ENCODE data around the gene TP53I3.
"Not testable (repeated sequence)": the region's sequence is repeated elsewhere in the genome, so short reads cannot be mapped to it uniquely, and the experiment has no call there.

Gene TP53I3, protein sequence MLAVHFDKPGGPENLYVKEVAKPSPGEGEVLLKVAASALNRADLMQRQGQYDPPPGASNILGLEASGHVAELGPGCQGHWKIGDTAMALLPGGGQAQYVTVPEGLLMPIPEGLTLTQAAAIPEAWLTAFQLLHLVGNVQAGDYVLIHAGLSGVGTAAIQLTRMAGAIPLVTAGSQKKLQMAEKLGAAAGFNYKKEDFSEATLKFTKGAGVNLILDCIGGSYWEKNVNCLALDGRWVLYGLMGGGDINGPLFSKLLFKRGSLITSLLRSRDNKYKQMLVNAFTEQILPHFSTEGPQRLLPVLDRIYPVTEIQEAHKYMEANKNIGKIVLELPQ

GRCh38 chr2:24084386-24085199, at the start of gene TP53I3:
TP53I3 (minus strand) TSS chr2:24084834; CDS start chr2:24084326, 508 bp downstream.
- peak; percentile 54 for DNase-seq (ENCODE audit: low read depth)

DNA sequence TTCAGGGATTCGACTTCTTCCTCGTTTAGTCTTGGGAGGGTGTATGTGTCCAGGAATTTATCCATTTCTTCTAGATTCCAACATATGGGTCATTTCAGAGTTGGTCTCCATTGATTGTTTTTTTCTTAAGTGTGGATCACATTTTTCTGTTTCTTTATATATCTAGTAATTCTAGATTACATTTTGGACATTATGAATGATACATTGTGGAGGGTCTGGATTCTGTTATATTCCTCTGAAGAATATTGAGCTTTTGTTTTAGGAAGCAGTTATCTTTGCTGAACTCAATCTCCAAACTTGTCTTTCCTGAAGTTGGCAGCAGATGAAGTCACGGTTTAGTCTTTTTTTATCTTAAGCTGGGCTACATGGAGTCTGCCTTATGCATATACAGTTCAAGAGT, 47.9 kb upstream of the TP53I3 start:
- DNase-seq (ENCODE audit: low read depth), result no peak

DNA sequence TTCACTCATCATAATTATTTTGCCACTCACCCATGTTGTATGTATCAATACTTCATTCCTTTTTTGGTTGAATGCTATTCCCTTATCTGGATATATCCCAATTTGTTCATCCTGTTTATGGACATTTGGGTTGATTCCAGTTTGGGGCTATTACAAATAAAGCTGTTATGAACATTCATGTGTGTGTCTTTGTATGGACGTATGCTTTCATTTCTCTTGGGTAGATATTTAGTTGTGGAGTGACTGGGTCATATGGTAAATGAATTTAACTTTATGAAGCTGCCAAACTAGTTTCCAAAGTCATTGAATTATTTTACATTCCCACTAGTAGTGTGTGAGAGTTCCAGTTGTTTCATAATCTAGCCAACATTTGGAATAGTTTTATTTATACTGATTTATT, 41.3 kb upstream of the TP53I3 start:
- DNase-seq (ENCODE audit: low read depth), result no peak

DNA sequence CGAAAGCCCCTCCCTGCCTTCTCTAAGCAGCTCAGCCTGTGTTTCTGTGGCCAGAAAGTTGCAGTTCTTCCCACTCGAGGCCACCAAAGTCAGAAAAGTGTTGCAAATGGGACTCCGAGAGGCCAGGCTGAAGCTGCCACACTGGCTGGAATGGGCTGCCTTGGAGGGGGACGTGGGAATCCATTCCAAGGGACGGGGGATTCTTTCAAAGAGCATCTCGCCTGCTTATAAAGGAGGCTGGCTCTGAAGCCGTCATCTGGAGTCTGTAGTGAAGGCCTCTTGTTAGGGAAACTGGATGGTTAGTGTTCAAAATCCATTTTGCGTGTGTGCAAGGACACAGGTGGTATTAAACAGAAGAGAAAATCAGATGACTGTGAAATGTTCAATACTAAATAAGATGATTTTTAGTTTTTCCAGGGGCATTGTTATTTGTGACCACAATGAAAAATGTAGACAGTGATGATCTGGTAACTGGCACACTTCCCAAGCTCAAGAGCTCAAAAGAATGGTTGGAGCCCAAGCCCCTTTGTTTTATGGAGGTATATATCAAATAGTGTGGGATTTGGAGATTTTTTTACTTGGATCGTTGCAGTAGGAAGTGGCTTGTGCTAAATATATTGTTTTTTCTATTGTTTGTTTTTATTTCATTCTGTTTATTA, 39.4 kb upstream of the TP53I3 start:
- no peak for DNase-seq (ENCODE audit: low read depth)

DNA sequence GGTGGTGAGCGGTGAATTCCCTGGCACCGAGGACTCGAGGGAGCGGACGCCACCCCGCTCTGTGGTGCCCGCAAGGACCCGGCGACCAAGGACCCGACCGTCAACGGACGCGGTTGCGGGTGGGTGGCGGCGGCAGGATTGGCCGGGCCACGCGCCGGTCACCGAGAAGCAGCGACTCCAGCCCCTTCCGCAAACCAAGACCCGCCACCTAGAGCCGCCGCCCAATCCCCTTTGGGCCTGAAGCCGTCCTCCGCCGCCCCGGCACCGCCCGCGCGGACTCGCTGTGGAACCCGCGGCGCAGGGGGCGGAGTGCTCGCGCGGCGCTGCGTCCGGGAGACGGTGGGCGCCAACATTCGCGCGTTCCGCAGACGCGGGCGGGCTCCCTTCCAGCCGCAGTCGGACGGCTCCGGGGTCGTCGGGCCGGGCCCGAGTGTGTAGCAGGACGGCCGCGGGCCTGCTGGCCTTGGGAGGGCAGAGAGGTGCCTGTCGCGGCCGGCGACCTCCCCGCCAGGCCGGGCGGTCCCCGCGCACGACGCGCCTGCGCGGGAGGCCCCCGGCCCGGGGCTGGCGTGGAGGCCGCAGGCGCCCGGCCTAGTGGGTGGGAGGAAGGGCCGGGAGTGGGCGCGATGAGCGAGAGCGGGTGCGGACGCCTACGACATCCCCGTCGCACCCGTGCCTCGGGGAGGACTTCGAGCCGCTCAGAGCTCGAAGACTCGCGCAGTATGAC, 38.7 kb upstream of the TP53I3 start, which contains the start of the genes FAM228B and PFN4:
TSS of gene FAM228B (plus strand) at position 275 of the 727 bp plus-strand sequence. CDS start 893 bp downstream, outside the sequence.
TSS of gene PFN4 (minus strand) at position 140 of the 727 bp plus-strand sequence. CDS start 799 bp downstream, outside the sequence.
- no peak for DNase-seq (ENCODE audit: low read depth)

DNA sequence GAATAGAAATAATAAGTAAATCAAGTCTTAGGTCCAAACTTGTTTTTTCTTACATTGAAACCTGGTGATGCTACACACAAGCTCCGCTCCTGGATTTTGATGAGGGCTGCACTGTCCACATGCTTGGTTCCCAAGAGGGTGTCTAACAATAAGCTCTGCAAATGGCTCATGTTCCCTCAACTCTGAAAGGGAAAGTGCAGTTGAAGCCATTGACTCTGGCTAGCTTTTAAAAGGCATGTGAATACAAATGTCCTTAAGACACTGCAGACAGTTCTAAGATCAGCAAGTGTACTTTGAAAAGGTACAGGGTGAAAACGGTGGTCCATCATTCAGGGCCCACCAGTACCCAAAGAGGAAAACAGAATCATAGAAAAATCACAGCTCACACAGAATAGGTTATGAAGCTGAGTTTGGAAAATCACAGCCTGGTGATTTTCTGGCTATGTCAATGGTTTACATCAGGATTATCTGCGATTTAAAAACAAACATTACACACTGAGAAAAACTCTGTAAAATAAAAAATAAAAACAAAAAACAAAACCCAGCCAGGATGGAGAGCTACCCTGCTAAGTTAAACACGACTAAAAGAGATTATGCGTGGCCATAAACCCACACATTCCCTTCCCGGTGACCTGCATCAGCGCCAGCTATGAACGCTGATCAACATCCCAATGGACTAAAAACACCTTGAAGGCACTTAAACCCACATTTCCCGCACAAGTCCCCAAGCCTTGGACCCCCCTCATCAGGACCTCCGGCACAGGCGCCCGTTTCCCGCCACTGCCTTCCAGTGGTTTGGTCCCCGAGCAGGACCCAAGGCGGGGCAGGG, 37.9 kb upstream of the TP53I3 start:
- DNase-seq (ENCODE audit: low read depth), result no peak

GRCh38 chr2:24121469-24121868, 36.8 kb upstream of the TP53I3 start:
- no peak for DNase-seq (ENCODE audit: low read depth)

- no peak for DNase-seq (ENCODE audit: low read depth)
Observed at GRCh38 chr2:24121066-24121465, 36.4 kb upstream of the TP53I3 start.

- no peak for DNase-seq (ENCODE audit: low read depth)
Observed at GRCh38 chr2:24117902-24118301, 33.3 kb upstream of the TP53I3 start.

GRCh38 chr2:24115057-24115456, 30.4 kb upstream of the TP53I3 start:
- DNase-seq (ENCODE audit: low read depth), result no peak

DNA sequence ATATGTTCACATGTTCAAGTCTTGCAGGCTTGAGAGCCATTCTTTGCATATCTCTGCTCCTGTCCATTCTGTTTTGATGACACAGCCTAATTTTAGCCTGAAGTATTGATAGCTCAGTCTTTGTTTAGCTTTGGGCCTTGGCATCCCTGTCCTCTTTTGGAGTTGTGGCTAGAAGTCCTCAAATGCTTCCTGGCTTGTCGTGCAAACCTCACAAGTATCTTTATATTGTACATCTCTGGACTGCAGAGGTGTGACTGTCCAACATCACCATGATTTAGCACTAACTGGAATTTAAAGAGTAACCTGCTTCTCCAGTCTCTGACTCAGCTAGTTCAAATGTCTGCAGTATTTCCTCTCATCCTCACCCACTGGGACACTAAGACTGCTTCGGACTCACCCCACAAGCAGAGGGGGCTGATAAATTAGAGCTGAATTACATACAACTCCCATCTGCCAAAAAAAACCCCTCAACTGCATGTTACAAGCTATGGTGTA, 26.8 kb upstream of the TP53I3 start:
- DNase-seq (ENCODE audit: low read depth), result no peak

GRCh38 chr2:24110660-24111303, 26.1 kb upstream of the TP53I3 start:
- DNase-seq (ENCODE audit: low read depth), result no peak

DNA sequence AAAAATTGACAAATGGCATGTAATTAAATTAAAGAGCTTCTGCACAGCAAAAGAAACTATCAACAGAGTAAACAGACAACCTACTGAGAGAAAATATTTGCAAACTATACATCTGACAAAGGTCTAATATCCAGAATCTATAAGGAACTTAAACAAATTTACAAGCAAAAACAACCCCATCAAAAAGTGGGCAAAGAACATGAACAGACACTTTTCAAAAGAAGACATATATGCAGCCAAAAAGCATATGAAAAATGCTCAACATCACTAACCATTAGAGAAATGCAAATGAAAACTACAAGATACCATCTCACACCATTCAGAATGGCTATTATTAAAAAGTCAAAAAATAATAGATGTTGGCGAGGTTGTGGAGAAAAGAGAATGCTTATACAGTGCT, 24.8 kb upstream of the TP53I3 start:
- not testable (repeated sequence) for DNase-seq (ENCODE audit: low read depth)

GRCh38 chr2:24107336-24107735, 22.7 kb upstream of the TP53I3 start:
- no peak for DNase-seq (ENCODE audit: low read depth)

DNA sequence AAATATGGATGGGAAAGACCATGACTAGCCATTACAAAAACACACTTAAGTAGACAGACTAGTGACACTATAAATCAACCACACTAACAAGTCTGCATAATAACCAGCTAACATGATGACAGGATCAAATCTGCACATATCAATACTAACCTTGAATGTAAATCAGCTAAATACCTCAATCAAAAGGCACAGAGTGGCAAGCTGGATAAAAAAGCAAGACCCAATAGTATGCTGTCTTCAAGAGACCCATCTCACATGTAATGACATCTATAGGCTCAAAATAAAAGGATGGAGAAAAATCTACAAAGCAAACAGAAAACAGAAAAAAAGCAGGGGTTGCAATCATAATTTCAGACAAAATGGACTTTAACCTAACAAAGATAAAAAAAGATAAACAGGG, 22.2 kb upstream of the TP53I3 start:
- no peak for DNase-seq (ENCODE audit: low read depth)

- no peak for DNase-seq (ENCODE audit: low read depth)
Observed at GRCh38 chr2:24105816-24106215, 21.2 kb upstream of the TP53I3 start.

- no peak for DNase-seq (ENCODE audit: low read depth)
Observed at GRCh38 chr2:24104906-24105305, 20.3 kb upstream of the TP53I3 start.

- no peak for DNase-seq (ENCODE audit: low read depth)
Observed at GRCh38 chr2:24104110-24104650, 19.5 kb upstream of the TP53I3 start.

DNA sequence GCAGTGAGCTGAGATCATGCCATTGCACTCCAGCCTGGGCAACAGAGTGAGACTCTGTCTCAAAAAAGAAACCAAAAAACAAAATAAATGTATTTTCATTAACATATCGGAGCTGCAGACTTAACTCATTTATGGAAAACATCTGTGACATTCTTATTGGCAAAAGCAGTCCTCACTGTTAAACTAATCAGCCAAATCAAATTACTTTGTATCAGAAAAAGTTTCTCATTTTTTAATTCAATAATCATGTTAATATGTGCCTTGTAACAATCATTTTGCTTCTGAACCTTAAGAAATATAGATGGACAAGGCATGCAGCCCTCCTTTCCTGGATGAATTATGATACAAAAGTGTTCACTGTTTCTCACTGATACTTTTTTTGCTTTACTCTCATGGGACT, 18.0 kb upstream of the TP53I3 start:
- DNase-seq (ENCODE audit: low read depth), result no peak

- no peak for DNase-seq (ENCODE audit: low read depth)
Observed at GRCh38 chr2:24101992-24102391, 17.4 kb upstream of the TP53I3 start.
